GM12878 (cell line): Measurements from ENCODE around the gene SRF. TPM values are rescaled to one million over a fixed set of nuclear protein-coding genes. Genes with fewer than 3 reads are reported as not detected.

Experiments used
- ATAC-seq: fragments of 200-7000 bp; cut with Tn5 transposase; 3 replicates; pipeline ENCODE4 v1.9.1; 2020; ENCODE audit warnings: mild to moderate bottlenecking, moderate library complexity
- BruUV-seq: library from RNA; stranded (reverse); fragments of 400-500 nt; replicated peaks from 2 replicates; lab custom pipeline; 2021; lab: Mats Ljungman, UMichigan
- CTCF ChIA-PET: fragments of 300-600 bp; sonication (Branson Sonifier 250); formaldehyde crosslinking; extraction: SDS; loops from one replicate; lab custom pipeline; 2021; ENCODE audit warnings: inconsistent platforms; lab: Yijun Ruan, JAX
- POLR2A ChIA-PET: fragments of 350-600 bp; formaldehyde crosslinking; extraction: SDS; loops from one replicate; lab custom pipeline; 2021; ENCODE audit warnings: inconsistent platforms; lab: Charles Lee
- RAD21 ChIA-PET: fragments of 300-600 bp; sonication (Branson Sonifier 250); formaldehyde crosslinking; loops from one replicate; lab custom pipeline; 2023; ENCODE audit warnings: antibody characterized with exemption; ENCODE audit not compliant: unreplicated experiment; lab: Charles Lee
- SMC1A ChIA-PET: fragments of 300-600 bp; sonication (Branson Sonifier 250); formaldehyde crosslinking; loops from one replicate; lab custom pipeline; 2023; ENCODE audit not compliant: unreplicated experiment, uncharacterized antibody; lab: Charles Lee
- DNase-seq: peaks from one replicate; pipeline ENCODE4 v3.0.0-alpha.2; 2011; ENCODE audit warnings: low read depth, low spot score
- FAIRE-seq: peaks from 3 replicates; lab custom pipeline; 2011; peaks lifted over from hg19 to GRCh38; lab: Jason Lieb, UNC
- H2AFZ ChIP-seq: 2 replicates; pipeline ENCODE4 v1.6.0; 2011; ENCODE audit warnings: low read depth, low read length, control low read depth; ENCODE audit not compliant: control insufficient read depth
- H3K27ac ChIP-seq: 2 replicates; pipeline ENCODE4 v1.5.1; 2011; ENCODE audit warnings: control low read depth; ENCODE audit not compliant: control insufficient read depth, insufficient read depth
- H3K27me3 ChIP-seq, 2 experiments: replicated peaks in 1 of 2; 2 replicates each; pipeline versions ENCODE4 v1.6.0 to v1.6.1; 2011; ENCODE audit warnings: low read length in 1 of 2; ENCODE audit not compliant: control insufficient read depth in 2 of 2, insufficient read depth in 2 of 2
- H3K36me3 ChIP-seq, 2 experiments: 2 replicates each; pipeline ENCODE4 v1.5.1; 2011; ENCODE audit warnings: low read length in 1 of 2; ENCODE audit not compliant: control insufficient read depth in 2 of 2, insufficient read depth in 2 of 2
- H3K4me1 ChIP-seq: 2 replicates; pipeline ENCODE4 v1.6.1; 2011; ENCODE audit warnings: mild to moderate bottlenecking, low read length, moderate library complexity, mixed read lengths; ENCODE audit not compliant: control insufficient read depth, insufficient read depth
- H3K4me2 ChIP-seq: 2 replicates; pipeline ENCODE4 v1.6.0; 2011; ENCODE audit warnings: control low read depth; ENCODE audit not compliant: control insufficient read depth, insufficient read depth
- H3K4me3 ChIP-seq: fragments of 200-600 bp; sonication (generic); 2 replicates; pipeline ENCODE4 v1.5.1; 2016
- H3K79me2 ChIP-seq: 2 replicates; pipeline ENCODE4 v1.6.0; 2011; ENCODE audit warnings: low read length; ENCODE audit not compliant: control insufficient read depth, insufficient read depth
- H3K9ac ChIP-seq: 2 replicates; pipeline ENCODE4 v1.8.0; 2011; ENCODE audit warnings: low read length, control low read depth, mixed read lengths; ENCODE audit not compliant: control insufficient read depth, insufficient read depth
- H3K9me3 ChIP-seq: replicated peaks from 3 replicates; pipeline ENCODE4 v1.5.1; 2011; ENCODE audit warnings: mild to moderate bottlenecking, low read length; ENCODE audit not compliant: control insufficient read depth, insufficient read depth
- H4K20me1 ChIP-seq: 2 replicates; pipeline ENCODE4 v1.6.0; 2011; ENCODE audit not compliant: control insufficient read depth, insufficient read depth
- CEBPB ChIP-seq, 2 experiments: fragments of 150-350 bp in 1 of 2; IDR thresholded peaks; 2 replicates each; pipeline ENCODE4 v1.6.1; 2012 to 2014; ENCODE audit warnings: low read depth in 2 of 2, low read length in 2 of 2, borderline replicate concordance in 1 of 2, inconsistent platforms in 1 of 2
- E4F1 ChIP-seq: fragments of 450-650 bp; IDR thresholded peaks from 2 replicates; pipeline ENCODE4 v1.6.1; 2018; ENCODE audit warnings: borderline replicate concordance, mild to moderate bottlenecking; ENCODE audit not compliant: partially characterized antibody
- HDAC6 ChIP-seq: fragments of 200-600 bp; sonication (generic); IDR thresholded peaks from one replicate; pipeline ENCODE4 v1.8.0; 2017; ENCODE audit warnings: antibody characterized with exemption; ENCODE audit not compliant: unreplicated experiment
- SUZ12 ChIP-seq: fragments of 200-600 bp; sonication (generic); IDR thresholded peaks from one replicate; pipeline ENCODE4 v1.6.1; 2018; ENCODE audit warnings: antibody characterized with exemption, mild to moderate bottlenecking; ENCODE audit not compliant: unreplicated experiment
- ZBTB4 ChIP-seq: fragments of 450-650 bp; formaldehyde crosslinking; IDR thresholded peaks from 2 replicates; pipeline ENCODE4 v1.4.0; 2022; ENCODE audit warnings: mild to moderate bottlenecking, moderate library complexity
- ZNF24 ChIP-seq: fragments of 450-650 bp; IDR thresholded peaks from 2 replicates; pipeline ENCODE4 v1.6.1; 2017; ENCODE audit warnings: antibody characterized with exemption, mild to moderate bottlenecking
- in situ Hi-C: fragments of 300-500 bp; cut with MboI; formaldehyde crosslinking; loops from 9 replicates; pipeline ENCODE4 v1.14.3; 2018; ENCODE audit warnings: mixed read lengths
- intact Hi-C: fragments of 100-400 bp; cut with micrococcal nuclease; formaldehyde crosslinking; loops from one replicate; pipeline ENCODE4 v1.14.2; 2022; ENCODE audit not compliant: unreplicated experiment
- polyA plus RNA-seq, 11 experiments: library from polyadenylated mRNA; depleted of rRNA in 4 of 11; unstranded in 6 of 11; stranded (reverse) in 5 of 11; fragments of >200 nt; fragmentation: Nextera tagmentation in 4 of 11; fragmentation: Illumina TruSeq in 1 of 11; extraction: Ambion mirVana in 4 of 11; extraction: Trizol in 1 of 11; gene quantifications; 1 replicate in 1 of 11; 2 replicates in 10 of 11; pipeline versions ENCODE4 v1.2.1 to v1.2.3, GENCODE V29; 2011 to 2016; ENCODE audit warnings: inconsistent platforms in 2 of 11, missing spikeins in 2 of 11, low read depth in 1 of 11
- total RNA-seq, 4 experiments: library from RNA; depleted of rRNA in 3 of 4; stranded (reverse); fragments of >200 nt in 3 of 4; fragmentation: Illumina TruSeq in 1 of 4; extraction: Trizol in 1 of 4; gene quantifications; 2 replicates each; pipeline versions ENCODE4 v1.2.1 to v1.2.3, GENCODE V29; 2013 to 2021

The SRF gene
- total and polyA plus RNA-seq, 10 of the 15 experiments (the other 5 are each of a cell fraction or from before 2014, with no cell fraction given) = 2.3 to 56.3 (median 28.2) TPM

GRCh38 chr6:43163899-43164298, 7.2 kb upstream of the SRF start:
- FAIRE-seq = no peak
- no peak for TF ChIP-seq HDAC6
- TF ChIP-seq ZNF24 = no peak
- no peak for TF ChIP-seq E4F1
- no peak for TF ChIP-seq SUZ12
- no peak for TF ChIP-seq CEBPB (IDR thresholded peaks at IDR 0.05; ENCODE audit: borderline replicate concordance in 1 of 2, low read depth in 2 of 2, low read length in 2 of 2)
- no peak for TF ChIP-seq ZBTB4 (CRISPR knock-in tag)
- BruUV-seq = no TSS peak

More at GRCh38 chr6:43163899-43164298, 7.2 kb upstream of the SRF start:
- no peaks in the 10 kb centered on the region for H4K20me1 ChIP-seq
- CTCF ChIA-PET = interaction anchor here (0.7 kb wide), 1 partner anchor 153 kb away, joined by 4 read pairs; no protein-coding TSS in a partner anchor
- no peaks in the 10 kb centered on the region for H3K79me2 ChIP-seq
- no peak for ATAC-seq
- H3K4me2 ChIP-seq = no peak overlapping the region
- H3K27me3 ChIP-seq = no peaks in the 10 kb centered on the region
- H3K27ac ChIP-seq = no peak overlapping the region
- no peak overlapping the region for H2AFZ ChIP-seq
- POLR2A ChIA-PET = interaction anchor here (0.7 kb wide), 1 partner anchor 19 kb away, joined by 3 read pairs; the partner anchor contains the start of gene CUL9
- H3K36me3 ChIP-seq = no peaks in the 10 kb centered on the region
- H3K4me1 ChIP-seq = no peaks in the 10 kb centered on the region
- in situ Hi-C loops (no loop called here), intact Hi-C loops (no loop called here)
- SMC1A ChIA-PET = interaction anchor here (0.6 kb wide), 1 partner anchor 74 kb away, joined by 3 read pairs; no protein-coding TSS in a partner anchor
- DNase-seq = no peak
- H3K9ac ChIP-seq = no peak overlapping the region
- no peak overlapping the region for H3K4me3 ChIP-seq
- no peaks in the 10 kb centered on the region for H3K9me3 ChIP-seq
- RAD21 ChIA-PET = interaction anchor here (1.1 kb wide), 1 partner anchor 20 kb away, joined by 3 read pairs; no protein-coding TSS in a partner anchor
